ENCODE measurements around the gene AMIGO3.

The AMIGO3 gene

DNA sequence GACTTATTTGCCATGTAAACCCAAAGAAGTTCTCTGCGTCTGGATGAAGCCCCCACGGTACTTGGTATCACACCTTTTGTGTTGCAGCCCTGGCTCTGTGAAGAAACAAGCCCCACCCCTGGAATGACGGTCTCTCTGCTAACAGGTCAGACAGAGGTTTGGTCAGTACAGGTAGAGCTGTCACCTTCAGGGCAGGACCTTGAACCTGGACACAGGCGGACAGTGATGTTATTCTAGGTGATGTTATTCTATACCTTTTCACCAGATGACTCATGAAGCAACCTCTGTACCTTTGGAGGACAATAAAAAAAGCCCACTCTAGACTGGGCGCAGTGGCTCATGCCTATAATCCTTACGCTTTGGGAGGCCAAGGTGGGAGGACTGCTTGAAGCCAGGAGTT lies 15.3 kb upstream of the AMIGO3 start:
- no peak for TF ChIP-seq ZNF274 (IDR thresholded peaks at IDR 0.05; ENCODE audit: low read depth, low read length)
- no peak overlapping the region for H3K4me3 ChIP-seq (ENCODE audit: low read length)

DNA sequence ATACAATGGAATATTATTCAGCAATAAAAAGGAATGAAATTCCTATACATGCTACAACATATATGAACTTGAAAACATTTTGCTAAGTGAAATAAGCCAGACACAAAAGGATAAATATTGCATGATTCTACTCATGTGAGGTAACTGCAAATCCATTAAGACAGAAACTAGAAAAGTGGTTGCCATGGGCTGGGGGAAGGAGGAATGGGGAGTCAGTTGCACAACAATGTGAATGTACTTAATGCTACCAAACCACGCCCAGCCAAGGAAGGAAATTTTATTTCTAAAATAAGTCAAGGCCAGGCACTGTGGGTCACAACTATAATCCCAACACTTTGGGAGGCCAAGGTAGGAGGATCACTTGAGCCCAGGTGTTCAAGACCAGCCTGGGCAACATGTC lies 14.1 kb upstream of the AMIGO3 start:
- TF ChIP-seq ZNF274 (IDR thresholded peaks at IDR 0.05; ENCODE audit: low read depth, low read length), result no peak

DNA sequence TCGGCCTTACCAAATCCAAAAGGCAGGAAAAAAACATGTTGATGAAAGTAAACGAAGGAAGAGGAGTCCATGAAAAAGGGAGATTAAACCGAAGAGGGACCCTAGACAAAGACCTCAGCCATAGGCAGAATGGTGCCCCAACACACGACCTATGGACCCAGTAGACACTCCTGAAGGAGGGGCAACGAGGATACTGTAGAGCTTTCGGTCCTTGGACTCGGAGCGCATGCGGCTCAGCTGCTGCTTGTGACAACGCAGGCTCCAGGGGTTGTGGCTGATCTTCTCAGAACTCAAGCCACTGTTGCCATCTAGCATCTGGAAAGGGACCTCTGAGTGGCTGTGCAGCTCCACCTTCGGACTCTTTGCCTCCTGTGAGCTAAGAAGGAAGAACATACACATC lies 13.1 kb upstream of the AMIGO3 start:
- TF ChIP-seq ZNF274 (IDR thresholded peaks at IDR 0.05; ENCODE audit: low read depth, low read length), result no peak
- H3K4me3 ChIP-seq (ENCODE audit: low read length), result no peak overlapping the region

More for the DNA sequence above, 14.1 kb upstream of the AMIGO3 start:
- no peak overlapping the region for H3K4me3 ChIP-seq (ENCODE audit: low read length)

DNA sequence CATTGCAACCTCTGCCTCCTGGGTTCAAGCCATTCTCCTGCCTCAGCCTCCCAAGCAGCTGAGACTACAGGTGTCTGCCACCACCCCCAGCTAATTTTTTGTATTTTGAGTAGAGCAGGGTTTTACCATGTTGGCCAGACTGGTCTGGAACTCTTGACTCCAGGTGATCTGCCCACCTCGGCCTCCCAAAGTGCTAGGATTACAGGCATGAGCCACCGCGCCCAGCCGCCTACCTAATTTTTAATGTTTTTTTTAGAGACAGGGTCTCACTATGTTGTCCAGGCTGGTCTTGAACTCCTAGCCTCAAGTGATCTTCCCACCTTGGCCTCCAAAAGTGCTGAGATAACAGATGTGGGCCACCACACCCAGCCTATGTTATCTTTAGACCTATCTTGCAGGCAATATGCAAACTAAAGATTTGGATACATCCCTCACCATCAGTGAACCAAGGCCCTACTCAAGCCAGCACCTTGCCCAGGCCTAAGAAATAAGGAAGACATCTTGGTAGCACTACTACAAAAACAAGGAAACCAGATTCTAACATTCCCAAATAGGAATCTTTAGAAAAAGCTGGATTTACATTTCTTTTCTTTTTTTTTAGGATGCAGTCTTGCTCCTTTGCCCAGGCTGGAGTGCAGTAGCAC lies 10.6 kb upstream of the AMIGO3 start:
- no peak overlapping the region for H3K4me3 ChIP-seq (ENCODE audit: low read length)
- no peak for TF ChIP-seq ZNF274 (IDR thresholded peaks at IDR 0.05; ENCODE audit: low read depth, low read length)

DNA sequence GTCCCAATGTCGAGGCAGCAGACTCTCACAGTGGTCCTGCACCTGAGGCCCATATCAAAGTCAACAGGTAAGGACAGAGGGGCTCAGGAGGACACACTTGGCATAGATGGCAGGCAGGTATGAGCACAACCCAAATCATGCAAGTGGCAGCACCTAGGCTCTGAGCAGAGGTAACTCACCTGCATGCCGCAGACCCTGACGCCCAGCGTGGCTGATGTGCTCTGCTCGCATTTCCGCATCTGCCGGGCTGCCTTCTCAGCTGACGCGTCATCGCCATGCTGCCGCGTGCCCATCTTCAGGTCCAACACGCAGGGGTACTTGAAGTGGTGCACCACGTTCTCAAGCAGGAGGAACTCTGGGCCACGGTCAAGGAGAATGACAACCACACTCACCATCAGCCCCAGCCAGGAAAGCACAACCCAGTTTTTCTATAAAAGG lies 8.5 kb upstream of the AMIGO3 start:
- no peak for TF ChIP-seq ZNF274 (IDR thresholded peaks at IDR 0.05; ENCODE audit: low read depth, low read length)
- H3K4me3 ChIP-seq (ENCODE audit: low read length), result no peak overlapping the region

DNA sequence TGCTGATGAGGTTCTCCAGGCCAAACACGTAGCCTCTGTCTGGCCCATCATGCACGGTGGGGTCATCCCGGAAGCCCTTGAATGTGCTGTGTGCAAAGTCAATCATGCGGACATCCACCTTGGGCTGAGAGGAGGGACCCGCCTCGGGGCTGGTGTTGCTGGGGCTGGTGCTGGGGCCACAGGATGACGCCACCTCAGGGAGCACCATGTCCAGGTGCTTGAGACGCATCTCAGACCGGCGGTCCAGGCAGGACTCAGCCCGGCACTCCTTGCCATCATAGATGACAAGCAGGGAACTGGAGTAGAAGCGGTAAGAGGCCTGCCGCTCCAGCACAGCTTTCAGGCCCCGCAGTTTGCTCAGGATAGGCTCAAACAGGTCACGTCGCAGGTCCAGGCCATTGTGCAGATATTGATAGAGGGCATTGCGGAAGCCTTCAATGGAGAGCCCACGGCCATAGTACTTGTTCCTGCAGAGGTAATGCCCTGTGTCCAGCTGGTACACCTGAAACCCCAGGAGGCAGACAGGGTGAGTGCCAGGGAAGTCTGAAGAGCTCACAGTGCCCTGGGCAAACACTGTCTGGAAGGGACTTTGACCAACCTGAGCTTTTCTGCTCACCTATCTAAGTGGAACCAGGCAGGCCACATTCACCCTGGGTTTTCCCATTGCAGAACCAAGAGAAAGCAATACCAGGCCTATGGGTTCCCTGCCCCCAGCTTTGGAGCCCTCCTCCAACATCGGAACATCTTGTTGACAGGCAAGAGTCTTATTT lies 7.9 kb upstream of the AMIGO3 start:
- no peak for TF ChIP-seq ZNF274 (IDR thresholded peaks at IDR 0.05; ENCODE audit: low read depth, low read length)
- no peak overlapping the region for H3K4me3 ChIP-seq (ENCODE audit: low read length)

DNA sequence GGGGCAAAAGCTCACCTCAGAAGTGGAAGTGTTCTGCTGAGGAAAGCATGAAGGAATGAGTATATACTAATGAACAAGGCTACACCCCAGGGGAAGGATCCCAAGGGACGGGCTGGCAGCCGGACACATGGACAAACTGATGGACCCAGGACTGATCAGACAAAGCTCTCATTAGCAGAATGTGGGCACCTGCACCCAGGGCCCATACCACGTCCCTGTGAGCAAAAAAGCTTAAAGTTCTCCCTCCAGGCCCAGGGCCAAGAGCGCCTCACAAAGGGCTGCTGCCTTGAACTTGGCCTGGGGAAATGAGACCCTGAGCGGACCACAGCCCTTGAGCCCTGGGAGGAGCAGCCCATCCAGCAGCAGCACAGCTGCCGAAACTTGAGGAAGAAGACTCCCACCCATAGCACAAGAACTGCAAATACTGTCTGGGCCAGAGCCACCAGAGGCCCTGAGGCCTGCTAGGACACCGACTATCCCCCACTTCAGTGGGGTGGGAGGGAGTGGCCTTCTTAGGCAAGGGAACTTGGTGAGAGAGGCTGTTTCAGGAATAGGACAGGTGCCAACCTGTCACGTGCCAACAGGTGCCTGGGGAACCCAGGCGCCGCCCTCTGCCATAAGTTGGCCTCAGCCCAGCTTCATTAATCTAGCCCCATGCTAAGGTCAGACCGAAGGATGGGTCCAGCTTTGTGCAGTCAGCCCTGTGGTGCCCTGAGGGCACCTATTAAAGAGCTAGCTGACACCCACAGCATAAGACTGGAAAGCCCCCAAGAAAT lies 6.6 kb upstream of the AMIGO3 start:
- no peak for TF ChIP-seq ZNF274 (IDR thresholded peaks at IDR 0.05; ENCODE audit: low read depth, low read length)
- H3K4me3 ChIP-seq (ENCODE audit: low read length), result no peak overlapping the region

DNA sequence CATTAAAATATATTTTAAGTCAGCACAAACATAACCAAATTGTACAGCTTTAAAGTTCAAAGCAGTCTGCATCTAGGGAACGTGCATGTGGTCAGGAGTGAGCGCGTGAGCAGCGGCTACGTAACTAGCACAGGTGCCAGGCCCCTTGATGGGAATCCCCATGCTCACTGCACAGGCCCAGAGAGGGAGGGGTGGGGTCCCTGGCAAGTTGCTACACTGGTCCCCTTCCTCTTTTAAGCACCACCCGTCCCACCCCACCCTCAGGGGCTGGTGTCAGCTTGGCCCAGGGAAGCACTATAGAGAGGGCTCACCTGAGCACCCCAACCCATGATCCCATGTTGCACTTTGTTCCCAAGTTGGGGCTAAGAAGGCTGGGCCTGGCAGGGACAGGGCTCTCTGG lies 5.1 kb upstream of the AMIGO3 start:
- TF ChIP-seq ZNF274 (IDR thresholded peaks at IDR 0.05; ENCODE audit: low read depth, low read length), result no peak
- H3K4me3 ChIP-seq (ENCODE audit: low read length), result peak overlapping the region; percentile 70

DNA sequence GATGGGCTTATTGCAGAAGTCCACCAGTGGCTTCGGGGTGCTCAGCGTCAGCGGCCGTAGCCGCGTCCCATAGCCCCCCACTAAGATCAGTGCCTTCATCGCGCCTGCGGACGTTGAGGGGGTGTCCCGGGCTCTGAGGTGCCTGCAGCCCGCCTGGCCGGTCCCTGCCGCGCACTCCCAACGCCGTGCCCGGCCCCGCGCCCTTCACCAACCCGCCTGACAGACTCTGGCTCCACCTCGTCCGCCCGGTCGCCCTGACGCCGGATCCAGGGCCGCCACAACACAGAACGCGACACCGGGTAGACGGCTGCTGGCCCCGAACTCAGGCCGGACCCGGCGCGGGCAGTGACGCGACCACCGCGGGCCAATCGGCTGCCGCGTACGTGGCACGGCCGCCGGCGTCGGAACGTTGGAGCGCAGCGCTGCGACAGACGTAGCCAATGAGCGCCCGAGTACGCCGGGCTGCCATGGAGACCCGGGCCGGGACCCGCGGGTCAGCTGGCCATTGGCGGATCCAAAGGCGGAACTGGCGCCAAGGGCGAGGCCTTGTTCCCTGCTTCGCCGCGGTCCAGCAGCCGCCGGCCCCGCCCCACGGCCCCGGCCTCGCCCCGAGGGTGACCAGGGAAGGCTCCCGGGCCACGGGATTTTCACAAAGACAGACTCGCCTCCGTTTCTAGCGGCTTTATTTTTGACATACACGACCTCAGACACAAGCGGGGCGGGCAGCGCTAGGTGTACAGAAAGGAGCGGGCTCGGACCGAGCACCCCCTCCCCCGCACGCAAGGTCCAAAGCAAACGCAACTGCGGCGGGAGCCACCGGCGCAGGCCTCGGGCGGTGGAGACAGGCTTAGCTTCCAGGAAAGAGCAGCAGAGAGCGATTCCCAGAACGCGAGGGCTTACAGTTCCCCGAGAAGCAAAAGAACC lies 4.4 kb upstream of the AMIGO3 start, which contains the start of gene GMPPB:
Gene GMPPB, minus strand, starts transcription at position 324 of the 924 bp plus-strand sequence. Its CDS starts 225 bp downstream, at position 99.
- peak within 1 kb of the TSS; percentile 96 for H3K4me3 ChIP-seq (ENCODE audit: low read length)
- no peak for TF ChIP-seq ZNF274 (IDR thresholded peaks at IDR 0.05; ENCODE audit: low read depth, low read length)

DNA sequence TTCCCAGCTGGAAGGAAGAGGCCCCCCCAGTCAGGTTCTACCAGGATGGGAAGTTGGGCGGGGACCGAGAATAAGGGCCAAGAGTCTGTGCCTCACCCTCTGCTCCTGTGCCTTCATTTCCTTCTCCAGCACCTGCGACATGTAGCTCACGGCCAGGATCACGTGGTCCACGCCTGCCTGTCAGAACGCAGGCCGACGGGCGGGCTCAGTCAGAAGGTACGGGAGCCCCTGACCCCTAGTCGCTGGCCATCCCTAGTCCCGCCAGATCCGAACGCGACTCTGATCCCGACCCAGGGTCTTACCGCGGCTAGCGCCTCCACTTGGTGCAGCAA lies 3.8 kb upstream of the AMIGO3 start:
- TF ChIP-seq ZNF274 (IDR thresholded peaks at IDR 0.05; ENCODE audit: low read depth, low read length), result no peak
- peak overlapping the region; percentile 96 for H3K4me3 ChIP-seq (ENCODE audit: low read length)

DNA sequence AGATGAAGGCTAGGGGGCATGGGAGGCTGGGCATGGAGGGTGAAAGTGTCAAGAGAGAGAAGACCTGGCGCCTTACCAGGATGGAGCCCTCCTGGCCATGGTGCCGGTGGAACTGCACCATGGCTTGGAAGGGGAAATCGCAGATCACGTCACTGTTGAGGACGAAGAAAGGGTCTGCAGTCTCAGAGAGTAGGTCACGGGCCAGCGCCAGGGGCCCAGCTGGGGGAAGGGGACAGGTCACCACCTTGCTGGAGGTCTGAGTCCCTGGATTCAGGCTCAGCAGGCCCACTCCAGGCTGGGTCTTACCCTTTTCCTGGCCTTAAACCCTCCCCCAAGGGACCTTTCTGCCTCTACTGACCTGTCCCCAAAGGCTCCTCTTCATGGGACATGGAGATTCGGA lies 3.4 kb upstream of the AMIGO3 start:
- H3K4me3 ChIP-seq (ENCODE audit: low read length), result peak overlapping the region; percentile 96
- no peak for TF ChIP-seq ZNF274 (IDR thresholded peaks at IDR 0.05; ENCODE audit: low read depth, low read length)

DNA sequence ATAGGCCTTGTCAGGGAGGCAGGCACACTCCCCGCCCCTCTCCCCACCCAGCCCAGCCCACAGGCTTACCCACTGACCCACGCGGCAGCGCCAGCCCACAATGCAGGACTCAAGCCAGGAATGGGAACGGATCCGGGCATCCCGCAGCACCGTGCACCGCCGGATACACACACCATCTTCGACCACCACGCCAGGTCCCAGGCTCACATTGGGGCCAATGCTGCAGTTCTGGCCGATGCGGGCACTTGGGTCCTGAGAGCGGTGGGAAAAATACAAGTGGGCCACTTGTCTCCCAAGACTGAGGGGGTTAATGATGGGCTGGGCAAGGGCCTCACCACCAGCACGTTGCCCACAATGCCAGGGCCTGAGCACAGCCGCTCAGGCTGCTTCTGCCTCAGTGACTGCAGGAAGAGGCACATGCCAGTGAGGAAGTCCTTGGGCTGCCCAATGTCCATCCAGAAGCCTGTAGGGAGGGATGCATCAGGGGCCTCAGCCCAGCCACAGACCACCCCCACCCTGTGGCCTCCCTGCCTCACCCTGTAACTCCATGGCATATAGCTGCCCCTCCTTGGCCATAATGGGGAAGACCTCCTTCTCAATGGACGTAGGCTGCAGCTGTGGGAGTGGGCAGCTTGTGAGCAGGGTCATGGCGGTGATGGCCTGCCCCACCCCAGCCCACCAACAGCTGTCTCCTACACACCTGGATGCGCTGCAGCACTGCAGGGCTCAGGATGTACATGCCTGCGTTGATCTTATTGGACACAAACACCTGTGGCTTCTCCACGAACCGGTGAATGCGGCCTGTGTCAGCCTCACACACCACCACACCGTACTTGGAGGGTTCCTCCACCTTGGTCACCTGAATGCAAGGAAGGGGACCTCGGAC lies 2.7 kb upstream of the AMIGO3 start:
- H3K4me3 ChIP-seq (ENCODE audit: low read length), result peak overlapping the region; percentile 96; the same call in 1 of the 2 replicates
- TF ChIP-seq ZNF274 (IDR thresholded peaks at IDR 0.05; ENCODE audit: low read depth, low read length), result no peak

DNA sequence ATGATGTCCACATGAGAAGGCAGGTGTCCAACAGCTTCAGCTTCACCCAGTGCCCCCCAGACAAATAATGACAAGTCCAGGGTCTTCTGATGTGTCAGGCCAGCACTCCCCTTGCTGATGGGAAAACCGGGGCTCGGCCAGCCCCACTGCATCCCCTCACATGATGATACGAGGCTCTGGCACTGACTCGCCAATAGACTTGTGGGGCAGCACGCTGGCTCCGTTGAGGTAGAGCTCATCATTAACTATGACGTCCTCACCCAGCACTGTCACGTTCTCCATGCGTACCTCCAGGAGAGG lies 2.1 kb upstream of the AMIGO3 start:
- no peak for TF ChIP-seq ZNF274 (IDR thresholded peaks at IDR 0.05; ENCODE audit: low read depth, low read length)
- no peak overlapping the region for H3K4me3 ChIP-seq (ENCODE audit: low read length)
